D341Med (cell line): ENCODE data around the gene PRKCA.

Source experiments
- DNase-seq: peaks from one replicate; pipeline ENCODE4 v3.0.0; 2012; ENCODE audit warnings: low spot score

The PRKCA gene

DNA sequence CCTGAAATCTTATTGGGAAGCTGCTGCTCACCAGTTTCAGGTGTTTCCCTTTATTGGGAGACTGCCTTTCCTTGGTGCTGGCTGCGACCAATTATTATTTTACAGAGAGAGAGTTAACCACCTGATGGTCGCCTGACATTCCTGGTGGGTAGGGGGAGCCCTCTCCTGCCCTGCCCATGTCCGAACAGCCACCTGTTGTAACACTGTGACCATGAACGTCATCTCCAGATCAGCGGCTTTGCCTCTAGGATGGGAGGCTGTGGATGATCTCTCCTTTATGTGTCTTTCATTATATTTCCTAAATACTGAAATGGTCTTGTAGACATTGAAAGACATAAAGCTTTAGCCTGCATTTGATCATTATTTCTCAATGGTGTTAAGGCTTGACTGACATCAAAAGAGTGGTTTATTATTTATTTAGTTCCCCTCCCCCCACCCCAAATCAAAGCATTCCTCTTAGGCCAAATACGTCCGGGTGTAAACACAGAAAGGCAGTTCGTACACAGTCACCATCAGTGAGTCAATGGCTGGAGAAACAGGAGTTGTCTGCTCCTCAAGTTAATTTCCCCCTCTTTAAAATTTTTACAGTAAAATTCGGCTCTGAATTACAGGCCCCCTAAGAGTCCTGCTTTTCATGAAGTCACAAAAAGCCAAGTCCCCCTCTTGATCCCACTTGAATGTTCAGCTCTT, 474.7 kb downstream of the PRKCA start:
- DNase-seq: no peak

DNA sequence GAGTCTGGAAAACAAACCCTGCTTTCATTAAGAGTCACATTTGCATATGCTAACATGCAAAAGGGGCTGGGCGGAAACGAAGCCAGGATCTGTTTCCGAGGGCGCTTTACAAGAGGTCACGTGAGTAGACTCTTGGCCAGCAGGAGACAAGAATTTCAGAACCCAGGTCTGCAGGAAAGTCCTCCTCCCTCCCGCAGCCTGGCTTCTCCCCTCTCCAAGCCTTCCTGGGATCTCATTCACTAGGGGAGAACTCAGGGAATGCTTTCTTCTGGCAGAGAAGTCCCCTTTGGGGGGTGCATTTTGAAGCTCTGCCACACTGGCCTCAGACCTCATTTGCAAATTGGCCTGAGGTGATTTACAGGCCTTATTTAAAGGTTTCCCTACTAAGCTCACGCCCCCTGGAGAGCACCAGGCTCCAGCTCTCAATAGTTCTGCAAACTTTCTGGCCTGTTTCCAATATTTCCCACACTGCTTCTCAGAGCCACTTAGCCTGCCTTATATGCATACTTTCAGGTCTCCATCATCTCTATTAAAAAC, 475.3 kb downstream of the PRKCA start:
- no peak for DNase-seq

DNA sequence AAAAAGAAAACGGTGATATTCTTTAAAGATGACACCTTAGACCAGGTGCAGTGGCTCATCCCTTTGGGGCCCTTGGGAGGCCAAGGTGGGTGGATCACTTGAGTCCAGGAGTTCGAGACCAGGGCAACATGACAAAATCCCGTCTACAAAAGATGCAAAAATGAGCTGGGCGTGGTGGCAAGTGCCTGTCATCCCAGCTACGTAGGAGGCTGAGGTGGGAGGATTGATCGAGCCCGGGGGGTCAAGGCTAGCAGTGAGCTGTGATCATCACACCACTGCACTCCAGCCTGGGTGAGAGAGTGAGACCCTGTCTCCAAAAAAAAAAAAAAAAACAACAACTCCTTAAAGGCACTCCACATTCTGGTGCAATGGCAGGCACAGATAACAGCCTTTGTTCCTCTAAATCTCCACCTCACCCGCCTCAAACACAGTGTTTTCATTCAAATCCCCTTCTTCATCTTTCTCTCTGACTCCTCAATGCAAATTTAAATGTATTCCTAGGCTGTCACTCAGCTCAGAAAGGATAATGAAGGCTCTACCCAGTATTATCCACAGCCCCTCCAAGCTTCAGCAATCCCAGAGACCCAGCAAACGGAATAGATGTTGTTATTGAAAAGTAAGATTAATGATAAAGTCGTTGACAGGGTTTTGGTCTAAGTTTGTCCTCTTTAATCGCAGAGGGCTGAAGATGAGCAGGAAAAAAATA, 476.3 kb downstream of the PRKCA start:
- no peak for DNase-seq

DNA sequence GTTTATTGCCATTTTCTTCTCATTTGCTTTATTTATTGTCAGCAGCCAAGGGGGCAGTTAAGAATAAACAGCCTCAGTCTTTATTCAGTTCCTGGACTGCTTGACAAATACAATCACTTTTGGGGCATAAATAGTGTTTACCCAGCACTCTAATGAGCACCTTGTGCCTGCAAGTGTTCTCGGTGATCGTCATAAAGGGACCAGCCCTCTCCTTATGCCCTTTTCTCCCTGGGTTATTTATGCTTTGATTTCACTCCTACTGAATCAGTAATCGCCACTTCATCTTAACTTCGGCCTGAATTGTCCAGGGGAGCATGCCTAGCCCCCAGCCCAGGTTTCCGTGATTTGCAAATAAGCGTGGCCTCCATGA, 476.8 kb downstream of the PRKCA start:
- no peak for DNase-seq

DNA sequence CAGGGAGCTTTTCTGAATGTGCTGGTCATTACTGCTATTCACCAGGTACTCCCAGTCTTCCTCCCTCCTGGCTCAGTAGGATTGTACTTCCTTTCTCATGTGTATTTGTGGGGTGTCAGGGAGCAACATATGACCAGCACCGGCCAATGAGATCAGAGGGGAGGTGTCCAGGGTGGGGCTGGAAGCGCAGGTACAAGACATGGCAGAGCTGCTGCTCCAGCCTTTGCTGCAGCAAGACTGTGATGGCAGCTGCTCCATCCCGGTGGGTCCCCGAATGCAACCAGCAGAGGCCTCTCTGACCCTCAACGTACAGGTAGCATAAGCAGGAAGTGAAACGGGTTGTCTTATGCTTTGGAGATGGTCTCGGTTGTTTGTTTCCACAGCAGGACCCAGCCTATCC, 478.7 kb downstream of the PRKCA start:
- no peak for DNase-seq

DNA sequence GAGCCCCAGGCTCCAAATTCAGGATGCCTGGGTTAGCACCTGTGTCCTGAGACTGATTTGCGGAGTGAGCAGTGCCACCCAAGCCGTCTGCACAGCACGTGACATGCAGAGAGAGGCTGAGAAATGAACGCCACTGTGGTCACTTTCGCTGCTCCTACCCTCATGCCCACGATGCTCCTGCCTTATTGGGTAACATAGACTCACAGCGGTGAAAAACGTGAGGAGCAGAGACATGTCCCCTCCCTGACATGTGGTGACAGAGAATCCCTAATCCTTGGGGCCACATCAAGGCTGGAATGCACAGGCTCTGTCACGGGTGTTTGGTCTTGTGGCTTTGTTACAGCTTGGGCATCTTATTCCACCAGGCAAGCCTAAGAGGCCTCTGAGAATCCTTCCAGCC, 480.4 kb downstream of the PRKCA start:
- no peak for DNase-seq

DNA sequence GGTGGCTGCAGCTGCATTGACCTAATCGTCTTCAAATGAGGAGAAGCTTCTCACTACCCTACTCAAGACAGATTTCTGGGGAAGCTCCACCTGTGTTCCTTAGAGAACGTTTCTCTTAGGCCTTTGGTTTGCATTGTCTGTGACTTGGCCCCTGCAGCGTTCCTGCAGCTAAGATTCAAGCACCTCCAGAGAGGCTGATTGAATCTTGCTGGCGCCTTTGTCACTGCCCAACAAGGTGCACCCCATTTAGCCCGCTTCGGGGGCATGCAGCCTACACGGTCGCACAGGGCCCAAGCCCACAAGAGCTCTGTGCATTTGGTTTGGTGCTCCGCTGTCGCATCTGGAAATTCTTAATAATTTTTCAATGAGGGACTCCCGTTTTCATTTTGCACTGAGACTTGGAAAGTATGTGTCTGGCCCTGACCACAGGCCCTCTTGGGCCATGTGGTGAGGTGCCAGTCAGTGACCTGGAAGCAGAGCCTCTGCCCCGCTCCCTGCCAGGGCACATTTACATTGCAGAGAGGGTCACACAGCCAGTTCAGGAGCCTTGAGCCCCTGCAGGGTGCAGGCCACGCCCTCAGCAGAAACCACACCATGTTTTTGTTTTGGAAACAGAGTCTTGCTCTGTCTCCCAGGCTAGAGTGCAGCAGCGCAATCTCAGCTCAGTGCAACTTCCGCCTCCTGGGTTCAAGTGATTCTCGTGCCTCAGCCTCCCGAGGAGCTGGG, 481.4 kb downstream of the PRKCA start:
- DNase-seq: no peak

DNA sequence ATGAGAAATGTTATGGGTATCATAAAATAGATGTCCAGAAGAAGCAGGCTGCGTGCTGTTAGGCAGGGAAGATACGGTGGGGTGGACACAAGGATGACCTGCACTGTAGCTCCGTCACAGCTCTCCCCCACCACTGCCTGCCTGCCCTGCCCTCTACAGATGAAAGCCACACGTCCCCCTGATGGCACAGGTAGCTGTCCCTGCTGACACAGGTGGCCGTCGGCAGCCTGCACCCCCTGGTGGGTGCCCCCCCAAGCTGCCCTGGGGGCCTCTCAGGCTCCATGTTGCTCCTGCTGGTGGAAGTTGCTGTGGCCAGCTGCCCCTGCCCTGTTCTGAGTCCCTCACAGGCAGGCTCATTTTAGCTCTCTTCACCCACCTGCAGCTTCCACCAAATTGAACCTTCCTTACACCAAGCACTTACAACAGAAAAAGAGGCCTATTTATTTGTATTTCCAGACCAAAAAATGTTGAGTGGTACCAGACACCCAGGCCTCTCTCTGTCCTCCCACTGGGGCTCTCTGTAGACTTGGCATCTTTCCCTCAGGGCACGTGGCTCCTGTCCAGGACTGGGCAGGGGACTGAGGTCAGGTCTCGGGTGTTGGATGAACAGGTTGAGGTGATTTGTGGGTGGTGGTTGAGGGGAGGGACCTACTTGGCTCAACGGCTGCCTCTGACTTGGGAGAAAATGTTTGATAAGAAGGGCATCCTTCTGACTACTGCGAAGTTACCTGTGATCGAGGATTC, 482.4 kb downstream of the PRKCA start:
- no peak for DNase-seq

DNA sequence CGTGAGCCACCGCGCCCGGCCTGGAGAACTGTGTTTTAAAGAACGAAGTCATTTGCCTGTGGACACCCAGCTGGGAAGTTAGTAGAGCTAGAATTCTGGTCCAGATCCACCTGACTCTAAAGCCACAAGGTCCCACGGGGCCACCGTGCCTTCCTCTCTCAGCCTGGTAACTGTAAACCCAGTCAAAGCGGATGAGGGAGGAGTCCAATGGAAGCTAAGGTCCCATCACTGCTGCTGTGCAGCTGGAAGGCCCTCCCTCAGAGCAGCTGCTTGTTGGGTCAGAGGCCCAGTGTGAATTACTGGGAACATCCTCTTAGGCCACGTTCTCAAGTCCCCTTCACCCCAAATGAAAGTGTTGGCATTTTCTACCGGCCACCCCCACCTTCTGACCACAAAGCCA, 483.7 kb downstream of the PRKCA start:
- DNase-seq: peak; percentile 60

DNA sequence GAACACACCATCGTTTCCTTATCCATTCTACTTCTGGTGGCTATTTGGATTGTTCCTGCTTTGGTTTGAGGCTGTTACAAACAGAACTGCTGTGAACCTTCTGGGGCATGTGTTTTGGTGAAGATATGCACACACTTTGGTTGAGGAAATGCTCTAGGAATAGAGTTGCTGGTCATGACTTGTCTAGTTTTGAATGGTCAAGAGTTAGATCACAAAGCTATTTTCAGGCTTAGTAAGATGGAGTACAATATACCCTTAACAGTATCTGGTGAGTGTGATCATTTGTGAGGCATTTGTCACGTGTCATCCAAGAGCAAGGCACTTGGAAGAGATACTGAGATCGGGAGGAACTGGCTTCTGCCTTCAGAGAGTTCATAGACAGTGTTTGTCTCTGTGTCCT, 485.5 kb downstream of the PRKCA start:
- no peak for DNase-seq

DNA sequence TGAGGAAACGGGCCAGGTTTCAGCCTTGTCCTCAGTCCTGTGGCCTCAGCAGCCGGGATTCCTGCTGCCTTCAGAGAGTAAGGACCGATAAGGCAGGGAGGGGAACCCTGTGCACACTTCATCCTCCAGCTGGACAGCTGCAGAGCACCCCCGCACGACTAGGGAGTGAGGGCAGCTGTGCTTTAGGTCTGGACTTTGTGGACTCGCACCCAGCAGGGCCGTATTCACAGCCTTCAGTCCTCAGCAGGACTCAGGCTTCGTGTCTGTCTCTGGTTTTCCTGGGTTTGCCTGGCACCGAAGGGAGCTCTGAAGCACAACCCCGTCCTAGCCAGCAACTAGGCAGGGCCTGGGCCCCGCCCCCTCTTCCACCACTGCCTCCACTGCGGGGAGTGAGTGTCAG, 486.7 kb downstream of the PRKCA start:
- no peak for DNase-seq

DNA sequence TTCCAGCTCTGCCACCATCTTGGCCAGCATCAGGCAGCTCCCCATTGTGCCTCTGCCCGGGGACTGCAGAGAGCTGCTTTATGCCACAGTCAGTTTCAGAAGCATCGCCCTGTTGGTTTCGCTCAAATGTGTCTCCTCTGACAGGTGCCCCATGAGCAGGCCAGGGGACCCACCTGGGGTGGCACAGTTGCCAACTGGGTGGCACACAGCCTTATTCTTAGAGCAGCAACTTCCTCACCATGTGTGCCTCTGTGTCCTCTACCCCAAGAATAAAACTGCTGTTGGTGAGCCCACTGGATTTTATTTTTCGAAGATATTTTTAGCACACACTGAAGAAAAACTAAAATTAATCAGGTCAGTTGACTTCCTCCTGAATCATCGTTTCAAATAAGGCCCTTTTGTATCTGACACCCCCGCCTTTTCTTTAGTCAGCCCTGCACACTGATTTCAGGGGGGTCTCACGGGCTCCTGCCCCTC, 487.6 kb downstream of the PRKCA start:
- no peak for DNase-seq

DNA sequence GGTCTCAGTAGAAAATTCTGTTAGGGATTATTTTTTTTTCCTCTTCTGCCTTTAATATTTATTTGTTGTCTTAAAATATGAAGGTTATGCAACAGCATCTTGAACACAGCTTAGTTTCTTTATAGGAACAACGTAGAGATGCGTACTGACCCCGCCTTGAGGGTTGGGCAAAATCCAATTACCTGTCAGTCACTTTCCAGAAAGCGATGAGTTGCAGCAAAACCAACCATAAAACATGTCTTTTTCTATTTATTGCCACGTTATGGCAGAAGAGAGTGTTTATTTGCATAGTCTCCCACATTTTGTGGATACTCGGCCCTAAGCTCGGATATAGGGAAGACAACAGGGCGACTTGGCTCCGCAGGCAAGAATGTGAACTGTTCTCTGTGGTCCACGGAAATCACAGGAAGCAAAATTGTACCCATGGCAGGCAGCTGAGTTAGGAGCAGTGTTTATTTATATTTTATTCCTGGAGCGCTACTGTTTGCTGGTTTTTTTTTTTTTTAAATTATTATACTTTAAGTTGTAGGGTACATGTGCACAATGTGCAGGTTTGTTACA, 488.2 kb downstream of the PRKCA start:
- no peak for DNase-seq

DNA sequence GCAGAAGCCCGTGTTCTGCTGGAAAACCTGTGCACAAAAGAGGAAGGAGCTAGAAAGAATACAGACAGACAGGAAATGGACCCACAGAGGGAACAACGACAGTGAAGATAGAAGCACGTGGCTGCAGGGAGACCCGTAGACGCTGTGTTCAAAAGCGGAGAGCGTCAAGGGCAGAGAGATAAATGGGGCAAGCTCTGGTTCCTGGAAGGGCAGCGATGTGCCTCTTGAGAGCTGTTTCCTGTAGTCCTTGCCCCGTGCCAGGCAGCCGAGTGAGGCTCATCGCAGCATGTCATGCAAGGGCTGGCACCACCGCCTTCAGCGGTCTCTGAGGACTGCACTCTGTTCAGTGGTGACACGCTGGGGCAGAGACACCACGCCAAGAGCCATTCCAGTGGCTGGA, 488.9 kb downstream of the PRKCA start:
- no peak for DNase-seq

DNA sequence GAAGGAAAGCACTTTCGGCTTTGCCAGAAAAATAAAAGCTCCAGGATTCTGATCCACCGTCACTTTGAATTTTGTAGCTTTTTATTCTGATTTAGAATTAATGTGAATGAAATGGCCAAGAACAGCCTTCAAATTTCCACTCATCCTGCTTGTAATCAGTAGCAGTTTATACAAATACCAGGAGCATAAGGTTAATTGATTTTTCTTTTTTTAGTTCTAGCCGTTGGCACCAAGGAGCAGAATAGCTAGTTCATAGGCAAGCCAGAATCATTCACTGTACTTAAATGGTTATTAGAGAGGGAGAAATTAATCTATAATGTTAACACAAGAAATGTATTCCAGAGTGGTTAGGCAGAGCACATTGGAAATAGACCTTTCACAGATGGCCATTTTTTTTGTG, 491.4 kb downstream of the PRKCA start:
- no peak for DNase-seq

DNA sequence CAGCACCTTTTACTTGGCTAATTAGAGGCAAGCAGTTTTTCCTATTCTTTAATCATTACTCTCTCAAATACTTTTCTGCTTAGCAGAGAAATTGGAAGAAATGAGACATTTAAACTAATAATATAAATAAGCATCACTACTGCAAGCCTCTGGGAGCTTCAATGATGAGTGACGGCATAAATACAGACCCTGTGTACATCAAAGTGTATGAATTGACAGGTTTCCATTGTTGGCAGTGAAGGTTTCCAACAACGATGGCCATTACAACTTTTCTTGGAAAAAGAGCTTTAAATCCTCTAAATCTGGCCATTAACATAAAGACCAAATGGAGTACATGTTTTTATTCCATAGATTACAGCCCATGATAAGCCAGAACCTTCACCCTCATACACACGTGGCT, 493.1 kb downstream of the PRKCA start:
- DNase-seq: no peak

DNA sequence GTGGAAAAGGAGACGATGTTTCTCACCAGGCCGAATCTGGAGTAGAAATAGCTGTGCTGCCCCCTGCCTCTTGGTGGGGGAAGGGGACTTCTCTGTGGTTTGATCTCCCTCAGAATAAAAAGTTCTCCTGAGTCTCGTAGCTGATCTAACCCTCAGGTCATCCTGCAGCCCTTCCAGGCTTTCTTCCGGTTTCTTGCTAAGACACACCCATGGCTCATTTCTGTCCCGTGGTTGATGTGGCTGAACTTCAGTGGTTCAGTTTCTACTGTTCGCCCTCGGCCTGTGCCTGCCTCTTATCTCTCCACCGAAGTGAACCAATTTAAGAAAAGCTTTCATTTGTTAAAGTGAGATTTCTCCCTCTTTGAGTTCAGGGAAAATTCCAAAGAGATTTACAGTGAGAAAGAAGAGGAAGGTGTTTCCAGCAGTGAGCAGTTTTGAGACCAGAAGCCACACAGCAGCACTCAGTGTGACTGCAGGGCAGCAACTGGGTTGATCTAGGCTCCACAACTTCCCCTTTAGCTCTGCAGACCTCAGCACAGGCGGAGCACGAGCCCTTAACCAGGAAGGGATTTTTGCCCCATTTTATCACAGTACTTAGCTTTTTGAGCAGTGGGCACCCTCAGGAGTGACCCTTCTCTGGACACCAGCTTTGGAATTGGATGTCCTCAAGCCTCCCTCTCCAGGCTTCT, 497.6 kb downstream of the PRKCA start:
- no peak for DNase-seq

DNA sequence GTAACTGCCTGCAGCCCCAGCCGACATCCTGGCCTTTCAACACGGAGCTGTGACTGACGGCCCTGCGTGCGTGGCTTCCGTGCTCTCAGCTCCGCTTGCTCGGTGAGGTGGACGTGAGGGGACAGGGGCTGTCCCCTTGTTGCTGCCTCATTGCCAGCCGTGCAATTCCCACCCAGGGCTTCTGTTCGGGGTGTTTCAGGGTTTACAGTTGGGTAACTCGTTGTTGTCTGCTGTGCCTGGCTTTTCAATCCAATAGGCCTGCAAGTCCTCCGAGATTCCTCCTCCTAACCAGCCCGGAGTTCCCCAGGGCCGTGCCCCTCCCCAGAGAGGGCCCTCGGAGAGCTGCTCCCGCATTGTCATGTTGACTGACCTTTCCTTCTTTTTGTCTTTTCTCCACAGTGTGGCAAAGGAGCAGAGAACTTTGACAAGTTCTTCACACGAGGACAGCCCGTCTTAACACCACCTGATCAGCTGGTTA, 501.1 kb downstream of the PRKCA start:
- no peak for DNase-seq

DNA sequence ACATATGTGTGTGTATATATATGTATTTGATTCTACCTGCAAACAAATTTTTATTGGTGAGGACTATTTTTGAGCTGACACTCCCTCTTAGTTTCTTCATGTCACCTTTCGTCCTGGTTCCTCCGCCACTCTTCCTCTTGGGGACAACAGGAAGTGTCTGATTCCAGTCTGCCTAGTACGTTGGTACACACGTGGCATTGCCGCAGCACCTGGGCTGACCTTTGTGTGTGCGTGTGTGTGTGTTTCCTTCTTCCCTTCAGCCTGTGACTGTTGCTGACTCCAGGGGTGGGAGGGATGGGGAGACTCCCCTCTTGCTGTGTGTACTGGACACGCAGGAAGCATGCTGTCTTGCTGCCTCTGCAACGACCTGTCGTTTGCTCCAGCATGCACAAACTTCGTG, 503.2 kb downstream of the PRKCA start:
- no peak for DNase-seq

DNA sequence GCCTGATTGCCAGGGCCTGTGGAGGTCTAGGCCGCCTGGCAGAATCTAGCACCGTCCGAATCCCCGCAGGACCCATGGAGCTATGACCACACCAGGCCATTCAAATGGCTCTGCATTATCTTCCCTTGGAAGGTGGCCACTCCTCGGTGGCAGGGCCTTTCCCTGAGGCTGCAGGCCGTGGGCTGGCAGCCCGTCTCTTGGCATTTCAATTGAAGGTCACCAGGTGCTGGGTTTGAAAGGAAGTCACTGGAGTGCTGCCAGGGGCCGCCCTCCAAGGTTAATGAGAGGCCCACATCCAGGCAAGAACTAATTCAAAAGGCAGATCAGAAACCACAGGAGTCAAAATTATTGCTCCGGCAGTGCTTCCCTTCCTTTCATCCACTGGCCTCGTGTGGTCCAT, 504.8 kb downstream of the PRKCA start:
- DNase-seq: no peak

DNA sequence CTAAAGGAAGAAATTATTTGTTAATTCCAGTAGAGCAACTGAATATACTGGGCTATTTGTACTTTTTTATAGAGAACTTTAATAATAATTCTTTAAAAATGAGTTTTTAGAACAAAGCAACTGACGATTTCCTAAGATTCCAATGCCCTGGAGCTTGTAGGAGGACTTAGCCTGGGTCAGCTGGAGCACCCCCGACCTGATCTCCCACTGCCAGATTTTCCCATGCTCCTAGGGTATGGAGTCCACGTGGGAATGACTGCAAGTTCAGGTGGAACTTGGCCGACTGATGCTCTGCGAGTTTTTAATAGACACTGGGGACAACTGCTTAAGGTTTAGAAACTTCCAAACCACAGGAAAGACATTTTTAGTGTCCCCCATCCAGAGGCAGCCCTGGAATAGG, 507.0 kb downstream of the PRKCA start:
- DNase-seq: no peak
